Inferior parietal cortex (tissue), 1 donor: ENCODE measurements around the gene FASTK.
"Not testable (repeated sequence)": the region's sequence is repeated elsewhere in the genome, so short reads cannot be mapped to it uniquely, and the experiment has no call there.

Source experiments
- DNase-seq: peaks from one replicate; pipeline ENCODE4 v3.0.0-alpha.2; 2016; ENCODE audit errors: extremely low spot score

Gene FASTK

DNA sequence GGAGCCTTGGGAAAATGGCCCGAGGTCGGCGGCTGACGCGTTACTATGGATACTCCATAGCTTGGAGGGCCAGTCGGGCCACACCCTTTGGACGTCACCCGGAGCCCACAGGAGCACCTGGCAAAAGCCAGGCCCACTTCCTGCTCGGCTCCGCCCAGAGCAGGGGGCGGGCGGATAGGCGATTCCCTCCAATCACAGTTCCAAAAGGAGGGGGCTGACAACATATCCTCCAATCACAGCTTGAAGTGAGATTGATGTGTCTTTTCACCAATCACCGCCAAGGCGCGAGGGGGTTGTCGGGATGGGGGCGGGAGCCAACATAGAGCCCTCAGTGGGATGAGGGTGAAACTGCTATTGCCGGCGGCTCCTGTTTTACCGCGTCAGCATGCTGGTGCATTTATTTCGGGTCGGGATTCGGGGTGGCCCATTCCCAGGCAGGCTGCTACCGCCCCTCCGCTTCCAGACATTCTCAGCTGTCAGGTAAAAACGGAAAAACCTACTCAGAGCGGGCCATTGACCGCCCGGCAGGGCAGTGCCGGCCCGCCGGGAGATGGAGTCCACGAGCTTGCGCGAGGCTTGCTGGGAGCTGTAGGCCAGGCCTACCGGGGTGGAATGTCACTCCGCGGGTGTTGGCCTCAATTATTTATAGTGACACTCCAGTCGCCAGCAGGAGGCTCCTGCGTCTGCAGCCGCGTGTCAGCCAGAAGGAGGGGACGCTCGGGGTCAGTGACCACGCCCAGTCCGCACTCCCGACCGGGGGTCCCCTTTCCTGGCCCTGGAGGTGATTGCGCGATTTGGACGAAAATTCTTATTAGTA lies 52.3 kb downstream of the FASTK start, which contains the start of gene ABCB8:
Gene ABCB8, plus strand, starts transcription at position 320 of the 817 bp plus-strand sequence. Its CDS starts 66 bp downstream, at position 386.
- peak; percentile 99 for DNase-seq

DNA sequence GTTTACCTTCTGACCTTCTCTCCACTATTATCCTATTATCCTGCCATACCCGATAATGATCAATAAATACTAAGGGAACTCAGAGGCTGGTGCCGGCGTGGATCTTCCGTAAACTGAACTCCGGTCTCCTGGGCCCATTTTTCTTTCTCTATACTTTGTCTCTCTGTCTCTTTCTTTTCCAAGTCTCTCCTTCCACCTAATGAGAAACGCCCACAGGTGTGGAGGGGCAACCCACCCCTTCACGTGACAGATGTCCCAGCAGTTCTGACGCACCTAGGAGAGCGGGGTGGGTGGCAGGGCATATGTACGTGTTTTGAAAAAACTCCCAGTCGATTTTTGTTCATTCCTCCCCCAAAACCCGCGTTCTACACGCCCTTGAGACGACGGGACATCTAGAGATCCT lies 52.9 kb downstream of the FASTK start:
- not testable (repeated sequence) for DNase-seq

DNA sequence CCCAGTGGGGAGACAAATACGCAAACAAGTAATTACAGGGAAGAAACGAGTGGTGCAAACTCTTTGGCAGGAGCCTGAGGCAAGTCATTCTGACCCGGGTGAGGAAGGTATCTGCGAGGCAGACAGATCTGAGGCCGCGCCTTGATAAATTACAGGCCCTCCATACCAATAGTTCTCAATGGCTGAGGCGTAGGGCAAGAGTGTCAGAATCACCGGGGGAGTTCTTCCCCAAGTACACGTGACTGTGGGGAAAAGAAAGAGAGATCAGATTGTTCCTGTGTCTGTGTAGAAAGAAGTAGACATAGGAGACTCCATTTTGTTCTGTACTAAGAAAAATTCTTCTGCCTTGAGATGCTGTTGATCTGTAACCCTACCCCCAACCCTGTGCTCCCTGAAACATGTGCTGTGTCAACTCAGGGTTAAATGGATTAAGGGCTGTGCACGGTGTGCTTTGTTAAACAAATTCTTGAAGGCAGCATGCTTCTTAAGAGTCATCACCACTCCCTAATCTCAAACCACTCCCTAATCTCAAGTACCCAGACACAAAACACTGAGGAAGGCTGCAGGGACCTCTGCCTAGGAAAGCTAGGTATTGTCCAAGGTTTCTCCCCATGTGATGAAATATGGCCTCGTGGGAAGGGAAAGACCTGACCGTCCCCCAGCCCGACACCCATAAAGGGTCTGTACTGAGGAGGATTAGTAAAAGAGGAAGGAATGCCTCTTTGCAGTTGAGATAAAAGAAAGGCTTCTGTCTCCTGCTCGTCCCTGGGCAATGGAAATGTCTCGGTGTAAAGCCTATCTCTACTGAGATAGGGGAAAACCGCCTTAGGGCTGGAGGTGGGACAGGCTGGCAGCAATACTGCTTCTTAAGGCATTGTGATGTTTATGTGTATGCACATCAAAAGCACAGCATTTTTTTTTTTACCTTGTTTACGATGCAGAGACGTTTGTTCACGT lies 53.6 kb downstream of the FASTK start:
- not testable (repeated sequence) for DNase-seq
